NCI-H748 (cell line): ENCODE data around the gene RAB13.
"Not testable (repeated sequence)": the region's sequence is repeated elsewhere in the genome, so short reads cannot be mapped to it uniquely, and the experiment has no call there.

Experiments
- DNase-seq: peaks from one replicate; lab custom pipeline; 2025; ENCODE audit not compliant: unreplicated experiment; lab: John Stamatoyannopoulos, UW

RAB13 gene

GRCh38 chr1:153985941-153986761 is at the start of gene RAB13:
TSS of gene RAB13 (minus strand) at chr1:153986339. CDS start at chr1:153986236, 103 bp downstream.
- DNase-seq: peak; percentile 85

DNA sequence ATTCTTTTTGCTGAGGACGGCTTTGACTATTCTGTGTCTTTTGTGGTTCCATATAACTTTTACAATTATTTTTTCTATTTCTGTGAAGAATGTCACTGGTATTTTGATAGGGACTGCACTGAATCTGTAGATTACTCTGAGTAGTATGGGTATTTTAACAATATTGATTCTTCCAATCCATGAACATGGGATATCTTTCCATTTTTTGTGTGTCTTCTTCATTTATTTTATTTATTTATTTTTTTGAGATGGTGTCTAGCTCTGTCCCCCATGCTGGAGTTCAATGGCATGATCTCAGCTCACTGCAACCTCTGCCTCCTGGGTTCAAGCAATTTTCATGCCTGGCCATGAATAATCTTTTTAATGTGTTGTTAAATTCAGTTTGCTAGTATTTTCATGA is 47.6 kb upstream of the RAB13 start:
- not testable (repeated sequence) for DNase-seq

GRCh38 chr1:154019940-154020339 is 33.8 kb upstream of the RAB13 start:
- DNase-seq: no peak

DNA sequence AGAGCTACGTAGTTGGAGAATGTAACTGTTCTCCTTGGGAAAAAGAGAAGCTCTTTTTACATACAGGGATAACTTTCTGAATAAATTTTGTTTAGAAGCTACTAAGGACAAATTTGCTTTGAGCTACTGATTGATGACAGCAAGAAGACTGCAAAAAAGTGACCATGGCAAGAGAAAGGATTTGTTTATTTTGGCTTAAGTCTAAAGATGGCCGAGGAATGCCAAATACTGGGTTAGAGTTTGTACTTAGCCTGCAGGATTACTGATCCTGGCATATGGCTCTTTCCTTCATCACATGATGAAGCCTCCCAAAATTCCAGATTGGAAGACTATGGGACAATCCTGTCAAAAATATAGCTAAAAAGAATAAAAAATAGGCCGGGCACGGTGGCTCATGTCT is 33.1 kb upstream of the RAB13 start:
- no peak for DNase-seq

DNA sequence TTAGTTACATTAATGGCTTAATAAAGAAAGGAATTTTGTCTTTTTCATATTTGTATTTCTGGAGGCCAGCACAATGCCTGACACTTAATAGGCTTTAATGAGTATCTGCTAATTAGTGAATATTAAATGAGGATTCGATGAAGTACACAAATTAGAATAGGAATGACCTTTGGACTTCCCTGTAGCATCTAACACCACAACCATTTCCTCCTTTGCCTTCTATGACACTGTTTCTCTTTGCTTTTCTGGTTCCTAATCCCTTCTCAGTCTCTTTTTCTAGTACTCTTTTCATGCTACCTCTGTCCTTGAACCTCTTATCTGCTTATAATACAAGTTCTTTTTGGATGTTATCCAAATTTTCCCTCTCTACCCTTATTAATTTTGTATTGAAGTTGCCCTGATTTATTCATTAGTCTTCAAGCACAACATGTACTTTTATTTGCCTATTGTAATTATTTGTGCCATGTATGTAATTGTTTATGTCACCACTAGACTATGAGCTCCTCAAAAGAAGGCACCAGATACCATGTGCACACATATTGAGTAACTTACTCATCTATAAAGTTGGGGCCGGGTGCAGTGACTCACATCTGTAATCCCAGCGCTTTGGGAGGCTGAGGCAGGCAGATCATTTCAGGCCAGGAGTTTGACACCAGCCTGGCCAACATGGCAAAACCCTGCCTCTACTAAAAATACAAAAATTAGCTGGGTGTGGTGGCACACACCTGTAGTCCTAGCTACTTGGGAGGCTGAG is 28.2 kb upstream of the RAB13 start:
- DNase-seq: no peak

DNA sequence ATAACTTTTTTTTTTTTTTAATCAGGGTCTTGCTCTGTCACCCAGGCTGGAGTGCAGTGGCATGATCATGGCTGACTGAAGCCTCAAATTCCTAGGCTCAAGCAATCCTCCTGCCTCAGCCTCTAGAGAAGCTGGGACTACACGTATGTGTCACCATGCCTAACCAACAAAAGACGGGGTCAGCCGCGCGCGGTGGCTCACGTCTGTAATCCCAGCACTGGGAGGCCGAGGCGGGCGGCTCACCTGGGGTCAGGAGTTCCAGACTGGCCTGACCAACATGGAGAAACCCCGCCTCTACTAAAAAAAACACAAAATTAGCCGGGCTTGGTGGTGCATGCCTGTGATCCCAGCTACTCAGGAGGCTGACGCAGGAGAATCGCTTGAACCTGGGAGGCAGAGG is 26.4 kb upstream of the RAB13 start:
- DNase-seq: not testable (repeated sequence)

- DNase-seq: no peak
Observed at GRCh38 chr1:154012129-154012528, 26.0 kb upstream of the RAB13 start.

DNA sequence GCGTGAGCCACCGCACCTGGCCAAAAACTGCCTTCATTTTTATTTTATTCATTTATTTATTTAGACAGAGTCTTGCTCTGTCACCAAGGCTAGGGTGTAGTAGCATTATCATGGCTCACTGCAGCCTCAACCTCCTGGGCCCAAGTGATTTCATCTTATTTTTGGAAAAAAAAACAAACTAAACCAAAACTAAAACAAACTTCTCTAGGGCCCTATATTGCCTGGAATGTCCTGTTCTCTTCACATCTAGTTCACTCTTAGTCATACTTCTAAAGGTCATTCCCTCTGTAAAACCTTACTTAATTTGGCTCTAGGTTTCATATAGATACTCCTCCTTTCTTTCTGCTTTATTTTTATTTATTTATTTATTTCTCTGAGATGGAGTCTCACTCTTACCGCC is 20.0 kb upstream of the RAB13 start:
- no peak for DNase-seq

DNA sequence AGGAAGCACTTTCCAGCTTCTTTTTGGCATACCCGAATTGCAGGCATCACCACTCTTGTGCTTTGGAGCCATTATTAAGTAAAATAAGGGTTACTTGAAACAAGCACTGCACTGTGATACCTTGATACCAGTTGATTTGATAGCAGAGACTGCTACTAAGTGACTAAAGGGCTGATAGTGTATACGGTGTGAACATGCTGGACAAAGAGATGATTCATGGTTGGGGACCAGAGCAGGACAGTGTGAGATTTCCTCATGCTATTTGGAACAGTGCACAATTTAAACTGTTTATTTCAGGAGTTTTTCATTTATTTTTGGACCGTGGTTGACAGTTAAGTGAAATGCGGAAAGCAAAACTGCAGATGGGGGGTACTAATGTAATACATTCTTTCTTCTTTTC is 14.3 kb upstream of the RAB13 start:
- no peak for DNase-seq

- DNase-seq: not testable (repeated sequence)
Observed at GRCh38 chr1:153996882-153997281, 10.7 kb upstream of the RAB13 start.

GRCh38 chr1:153995640-153996039 is 9.5 kb upstream of the RAB13 start:
- no peak for DNase-seq

- DNase-seq: no peak
Observed at GRCh38 chr1:153995202-153995601, 9.1 kb upstream of the RAB13 start.

- no peak for DNase-seq
Observed at GRCh38 chr1:153991806-153992205, 5.7 kb upstream of the RAB13 start.

- DNase-seq: no peak
Observed at GRCh38 chr1:153991151-153991630, 5.1 kb upstream of the RAB13 start.

GRCh38 chr1:153990468-153991150 is 4.5 kb upstream of the RAB13 start, which contains the start of gene RPS27:
TSS of gene RPS27 (plus strand) at chr1:153990762. CDS start at chr1:153990797, 35 bp downstream.
- DNase-seq: peak; percentile 98

DNA sequence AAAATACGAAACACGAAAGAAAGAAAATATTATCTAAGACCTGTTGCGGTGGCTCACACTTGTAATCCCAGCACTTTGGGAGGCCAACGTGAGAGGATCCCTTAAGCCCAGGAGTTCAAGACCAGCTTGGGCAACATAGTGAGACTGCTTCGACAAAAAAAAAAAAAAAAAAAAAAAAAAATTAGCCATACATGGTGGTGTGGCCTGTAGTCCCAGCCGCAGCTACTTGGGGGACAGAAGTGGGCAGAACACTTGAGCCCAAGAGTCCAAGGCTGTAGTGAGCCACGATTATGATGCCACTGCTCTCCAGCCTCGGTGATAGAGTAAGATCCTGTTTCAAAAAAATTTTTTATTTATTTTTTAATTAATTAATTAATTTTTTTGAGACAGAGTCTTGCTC is 1.5 kb upstream of the RAB13 start:
- DNase-seq: no peak

DNA sequence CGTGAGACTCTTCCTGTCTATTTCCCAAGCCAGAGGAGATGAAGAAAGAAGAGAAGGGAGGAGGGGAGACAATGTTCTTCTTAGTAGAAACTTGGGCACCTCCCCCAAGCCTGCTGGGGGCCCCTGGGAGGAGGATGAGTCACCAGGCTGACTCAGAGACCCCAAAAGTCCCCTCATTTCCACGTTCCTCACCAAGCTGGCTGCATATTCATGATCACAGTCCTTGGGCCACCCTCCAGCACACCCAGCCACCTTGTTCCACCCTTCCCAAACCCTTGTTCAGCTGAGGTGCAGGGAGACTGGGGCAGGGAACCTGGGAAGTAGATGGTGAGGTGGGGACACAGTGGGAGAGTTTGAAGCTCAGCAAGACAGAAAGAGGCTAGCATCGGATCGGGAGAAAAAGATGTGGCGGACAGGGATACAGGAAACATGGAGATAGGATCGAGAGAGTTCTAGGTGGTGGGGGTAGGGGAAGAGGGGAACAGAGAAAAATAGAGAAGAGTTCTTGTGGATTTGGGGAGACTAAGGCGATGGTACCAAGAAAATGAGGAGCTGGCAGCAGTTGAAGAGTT is 712 bp downstream of the RAB13 start:
- no peak for DNase-seq

DNA sequence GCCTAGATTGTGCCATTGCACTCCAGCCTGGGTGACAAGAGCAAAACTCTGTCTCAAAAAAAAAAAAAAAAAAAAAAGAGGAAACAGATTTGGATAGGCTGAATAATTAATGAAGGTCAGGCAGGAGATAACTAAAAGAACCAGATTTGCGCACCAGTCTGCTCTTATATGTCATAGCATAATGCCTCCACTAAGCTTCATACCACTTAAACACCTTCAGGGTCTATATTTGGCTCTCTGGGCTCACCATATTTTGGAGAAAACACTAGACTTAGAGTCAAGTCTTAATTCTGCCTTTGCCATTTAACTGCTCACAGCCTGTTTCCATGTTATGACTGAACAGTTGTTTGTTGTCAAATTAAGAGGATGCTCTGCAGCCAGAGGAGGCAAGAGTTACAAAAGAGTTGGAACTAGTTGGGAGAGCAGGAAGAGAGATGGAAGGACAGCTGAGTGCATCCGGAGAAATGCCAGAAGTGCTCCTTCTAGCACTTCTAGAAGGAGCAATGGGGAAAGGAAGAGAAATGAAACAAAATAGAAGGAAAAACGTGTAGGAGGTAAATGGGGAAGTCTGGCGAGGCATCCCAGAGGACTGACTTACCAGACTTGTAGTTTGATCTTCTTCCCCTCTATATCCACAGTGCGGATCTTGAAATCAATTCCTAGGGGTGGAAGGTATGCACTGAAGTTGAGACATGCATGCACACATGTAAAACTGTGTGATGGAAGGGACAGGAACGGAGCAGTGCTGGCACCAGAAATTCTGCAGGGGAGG is 1.8 kb downstream of the RAB13 start:
- no peak for DNase-seq

DNA sequence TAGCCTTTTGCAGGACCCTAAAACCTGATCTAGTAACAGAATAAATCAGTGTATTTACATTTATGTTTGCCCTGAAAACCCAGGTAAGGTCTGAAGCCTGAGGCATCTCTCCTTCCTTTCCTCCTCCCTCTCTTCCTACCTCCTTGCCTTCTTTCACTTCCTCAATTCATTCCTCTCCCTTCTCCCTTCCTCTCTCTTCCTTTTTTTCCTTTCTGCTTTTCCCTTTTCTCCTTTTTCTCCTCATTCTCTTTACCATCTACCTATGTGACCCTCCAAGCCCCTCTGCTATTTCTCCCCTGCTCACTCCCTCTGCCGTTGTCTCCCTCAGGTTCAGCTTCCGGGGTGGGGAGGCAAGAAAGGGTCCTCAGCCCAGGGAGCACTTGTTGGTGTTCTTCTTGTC is 4.4 kb downstream of the RAB13 start:
- DNase-seq: not testable (repeated sequence)

GRCh38 chr1:153979091-153979490 is 7.0 kb downstream of the RAB13 start:
- not testable (repeated sequence) for DNase-seq
